GM23338 (cell line): Measurements from ENCODE around the gene SEMA3C.

ENCODE experiments used
- CREB1 ChIP-seq: fragments of 250-450 bp; sonication (Bioruptor Pico); IDR thresholded peaks from 2 replicates; pipeline ENCODE4 v1.5.0; 2020; ENCODE audit warnings: low read depth, mild to moderate bottlenecking, moderate library complexity
- CTCF ChIP-seq, 2 experiments: fragments of 200-600 bp in 1 of 2; sonication (generic) in 1 of 2; conservative IDR thresholded peaks; 2 replicates each; pipeline versions ENCODE4 v1.5.1 to v1.6.1; 2016 to 2017; ENCODE audit warnings: antibody characterized with exemption in 2 of 2, low read depth in 2 of 2, mild to moderate bottlenecking in 2 of 2, moderate library complexity in 1 of 2
- ETS1 ChIP-seq: IDR thresholded peaks from 2 replicates; pipeline ENCODE4 v1.6.1; 2016; ENCODE audit warnings: antibody characterized with exemption
- EZH2 ChIP-seq: fragments of 200-600 bp; sonication (generic); IDR thresholded peaks from one replicate; pipeline ENCODE4 v1.8.0; 2017; ENCODE audit warnings: antibody characterized with exemption, mild to moderate bottlenecking, low read depth; ENCODE audit not compliant: unreplicated experiment
- EZH2phosphoT487 ChIP-seq: fragments of 200-600 bp; sonication (generic); IDR thresholded peaks from one replicate; pipeline ENCODE4 v1.8.1; 2018; ENCODE audit warnings: antibody characterized with exemption; ENCODE audit not compliant: unreplicated experiment
- JUNB ChIP-seq: IDR thresholded peaks from one replicate; pipeline ENCODE4 v1.6.1; 2016; ENCODE audit warnings: antibody characterized with exemption; ENCODE audit not compliant: unreplicated experiment
- NANOG ChIP-seq: IDR thresholded peaks from 2 replicates; pipeline ENCODE4 v1.6.1; 2016; ENCODE audit warnings: antibody characterized with exemption, borderline replicate concordance
- POLR2AphosphoS5 ChIP-seq: IDR thresholded peaks from 2 replicates; pipeline ENCODE4 v1.6.1; 2016; ENCODE audit warnings: antibody characterized with exemption, low read depth
- REST ChIP-seq: IDR thresholded peaks from one replicate; pipeline ENCODE4 v1.6.1; 2018; ENCODE audit warnings: antibody characterized with exemption; ENCODE audit not compliant: unreplicated experiment
- STAT1 ChIP-seq: IDR thresholded peaks from one replicate; pipeline ENCODE4 v1.6.1; 2016; ENCODE audit warnings: antibody characterized with exemption; ENCODE audit not compliant: unreplicated experiment
- ZNF114 ChIP-seq: fragments of 250-450 bp; sonication (Bioruptor Pico); IDR thresholded peaks from 2 replicates; pipeline ENCODE4 v1.5.0; 2020; ENCODE audit warnings: mild to moderate bottlenecking, moderate library complexity
- ZNF331 ChIP-seq: fragments of 250-450 bp; sonication (Bioruptor Pico); IDR thresholded peaks from 2 replicates; pipeline ENCODE4 v1.5.0; 2020; ENCODE audit warnings: low read depth, mild to moderate bottlenecking, moderate library complexity
- ZNF462 ChIP-seq: fragments of 250-450 bp; sonication (Bioruptor Pico); IDR thresholded peaks from 2 replicates; pipeline ENCODE4 v1.5.0; 2020; ENCODE audit warnings: mild to moderate bottlenecking, moderate library complexity

- no peak for TF ChIP-seq EZH2
- no peak for TF ChIP-seq CREB1 (CRISPR knock-in tag)
- no peak for TF ChIP-seq CTCF (conservative IDR thresholded peaks at IDR 0.05; ENCODE audit: low read depth in 2 of 2)
- TF ChIP-seq ZNF331 (CRISPR knock-in tag) = no peak
- TF ChIP-seq ZNF114 (CRISPR knock-in tag) = no peak
- TF ChIP-seq POLR2AphosphoS5 = no peak
- TF ChIP-seq ETS1 = no peak
- TF ChIP-seq STAT1 = no peak
- TF ChIP-seq EZH2phosphoT487 = no peak
- no peak for TF ChIP-seq JUNB
- no peak for TF ChIP-seq REST
- no peak for TF ChIP-seq NANOG
- no peak for TF ChIP-seq ZNF462
Measured at GRCh38 chr7:80924090-80924489, 5.2 kb upstream of the SEMA3C start.
